Trophoblast cell (in vitro differentiated cells and primary cell): Measurements from ENCODE around the gene FBLN5.

Experiments used
- DNase-seq, 2 donors: peaks; one replicate each; pipeline ENCODE4 v3.0.0-alpha.2; 2016
- H2AFZ ChIP-seq: 2 replicates; pipeline ENCODE4 v1.6.1; 2013; ENCODE audit warnings: low read length, moderate library complexity, mild to moderate bottlenecking; ENCODE audit not compliant: insufficient read depth, poor library complexity
- H2AK5ac ChIP-seq: 2 replicates; pipeline ENCODE4 v1.6.1; 2013; ENCODE audit warnings: mild to moderate bottlenecking, low read length
- H2BK120ac ChIP-seq: 2 replicates; pipeline ENCODE4 v1.6.1; 2013; ENCODE audit warnings: low read length, mild to moderate bottlenecking, moderate library complexity; ENCODE audit not compliant: insufficient read depth, poor library complexity
- H2BK12ac ChIP-seq: 2 replicates; pipeline ENCODE4 v1.6.1; 2013; ENCODE audit warnings: mild to moderate bottlenecking, low read length, moderate library complexity
- H2BK5ac ChIP-seq: 2 replicates; pipeline ENCODE4 v1.6.1; 2013; ENCODE audit warnings: low read length, low read depth, moderate library complexity, mild to moderate bottlenecking; ENCODE audit not compliant: poor library complexity
- H3K14ac ChIP-seq: 2 replicates; pipeline ENCODE4 v1.6.1; 2013; ENCODE audit warnings: mild to moderate bottlenecking, low read length
- H3K18ac ChIP-seq: 2 replicates; pipeline ENCODE4 v1.6.1; 2013; ENCODE audit warnings: mild to moderate bottlenecking, low read length
- H3K23ac ChIP-seq: 2 replicates; pipeline ENCODE4 v1.6.1; 2013; ENCODE audit warnings: low read length
- H3K27ac ChIP-seq: 2 replicates; pipeline ENCODE4 v1.5.1; 2013; ENCODE audit warnings: low read depth, mild to moderate bottlenecking, inconsistent platforms, low read length, moderate library complexity
- H3K27me3 ChIP-seq: 2 replicates; pipeline ENCODE4 v1.6.1; 2013; ENCODE audit warnings: inconsistent platforms, mild to moderate bottlenecking, low read length, moderate library complexity; ENCODE audit not compliant: insufficient read depth
- H3K36me3 ChIP-seq, 2 experiments: 1 replicate in 1 of 2; 2 replicates in 1 of 2; pipeline ENCODE4 v1.6.1; 2013; ENCODE audit warnings: low read length in 2 of 2, mild to moderate bottlenecking in 2 of 2, moderate library complexity in 1 of 2; ENCODE audit not compliant: insufficient read depth in 2 of 2, control insufficient read depth in 1 of 2
- H3K4ac ChIP-seq: 2 replicates; pipeline ENCODE4 v1.6.1; 2013; ENCODE audit warnings: low read depth, mild to moderate bottlenecking, low read length, moderate library complexity
- H3K4me1 ChIP-seq, 2 experiments: 1 replicate in 1 of 2; 2 replicates in 1 of 2; pipeline ENCODE4 v1.6.1; 2013; ENCODE audit warnings: low read length in 2 of 2, mild to moderate bottlenecking in 2 of 2, moderate library complexity in 1 of 2; ENCODE audit not compliant: insufficient read depth in 2 of 2, control insufficient read depth in 1 of 2
- H3K4me2 ChIP-seq: 2 replicates; pipeline ENCODE4 v1.6.1; 2013; ENCODE audit warnings: inconsistent platforms, mild to moderate bottlenecking, low read length, moderate library complexity
- H3K4me3 ChIP-seq: 2 replicates; pipeline ENCODE4 v1.5.1; 2013; ENCODE audit warnings: mild to moderate bottlenecking, low read depth, low read length, inconsistent platforms
- H3K79me1 ChIP-seq: one replicate; pipeline ENCODE4 v1.6.1; 2013; ENCODE audit warnings: low read length
- H3K79me2 ChIP-seq: 2 replicates; pipeline ENCODE4 v1.6.1; 2013; ENCODE audit warnings: low read length, mild to moderate bottlenecking; ENCODE audit not compliant: control insufficient read depth, insufficient read depth, poor library complexity
- H3K9ac ChIP-seq: 2 replicates; pipeline ENCODE4 v1.6.1; 2013; ENCODE audit warnings: mild to moderate bottlenecking, low read length
- H3K9me3 ChIP-seq: 2 replicates; pipeline ENCODE4 v1.6.1; 2013; ENCODE audit warnings: low read depth, mild to moderate bottlenecking, control low read depth, inconsistent platforms, low read length; ENCODE audit not compliant: insufficient read depth
- H4K12ac ChIP-seq: 2 replicates; pipeline ENCODE4 v1.6.1; 2013; ENCODE audit warnings: low read depth, mild to moderate bottlenecking, low read length, moderate library complexity
- H4K8ac ChIP-seq: 2 replicates; pipeline ENCODE4 v1.6.1; 2013; ENCODE audit warnings: low read depth, mild to moderate bottlenecking, low read length, moderate library complexity
- H4K91ac ChIP-seq: one replicate; pipeline ENCODE4 v1.6.1; 2013; ENCODE audit warnings: low read depth, mild to moderate bottlenecking, low read length, moderate library complexity
- WGBS: extraction: QIAGEN DNeasy Blood & Tissue Kit; methylation state at CpG from one replicate; pipeline ENCODE4 v1.1.7; 2013; ENCODE audit warnings: missing lambda C conversion rate; ENCODE audit not compliant: insufficient read length, insufficient coverage; ENCODE audit errors: extremely low coverage; 5-methylcytosine and 5-hydroxymethylcytosine counted together

FBLN5 gene

GRCh38 chr14:91875525-91876286 is 71.8 kb downstream of the FBLN5 start:
- Histone ChIP-seq H2BK12ac (no peak overlapping the region), H3K14ac (no peak overlapping the region), H3K9ac (no peak overlapping the region), H3K4me1 (no peaks in the 10 kb centered on the region), H3K9me3 (peaks cover 4% of the 10 kb centered on the region), H3K27me3 (no peaks in the 10 kb centered on the region), H2AK5ac (no peak overlapping the region), H4K12ac (no peak overlapping the region), H3K27ac (no peak overlapping the region), H3K79me1 (no peaks in the 10 kb centered on the region), H3K23ac (no peak overlapping the region), H2BK120ac (no peak overlapping the region), H3K79me2 (no peaks in the 10 kb centered on the region), H3K4ac (no peak overlapping the region), H3K18ac (no peak overlapping the region), H4K91ac (no peak overlapping the region), H2AFZ (no peak overlapping the region), H3K4me3 (no peak overlapping the region), H2BK5ac (no peak overlapping the region), H3K4me2 (no peak overlapping the region), H3K36me3 (no peaks in the 10 kb centered on the region), H4K8ac (no peak overlapping the region)
- no peak for DNase-seq
- no CpG with 5 or more reads among the region's 9 CpGs for WGBS

GRCh38 chr14:91873471-91874415 is 73.8 kb downstream of the FBLN5 start:
- H3K9ac ChIP-seq = no peak overlapping the region
- peaks cover 4% of the 10 kb centered on the region for H3K9me3 ChIP-seq
- H4K8ac ChIP-seq = no peak overlapping the region
- no peak for DNase-seq
- H3K18ac ChIP-seq = no peak overlapping the region
- no peak overlapping the region for H2BK5ac ChIP-seq
- peaks cover 0 to 5% of the 10 kb centered on the region in 2 experiments for H3K4me1 ChIP-seq
- no peak overlapping the region for H2BK120ac ChIP-seq
- no peaks in the 10 kb centered on the region for H3K36me3 ChIP-seq
- H2AK5ac ChIP-seq = no peak overlapping the region
- no CpG with 5 or more reads among the region's 15 CpGs for WGBS
- H3K27ac ChIP-seq = no peak overlapping the region
- no peak overlapping the region for H4K91ac ChIP-seq
- H4K12ac ChIP-seq = no peak overlapping the region
- no peak overlapping the region for H3K23ac ChIP-seq
- no peak overlapping the region for H3K14ac ChIP-seq
- no peak overlapping the region for H2BK12ac ChIP-seq
- H2AFZ ChIP-seq = no peak overlapping the region
- no peak overlapping the region for H3K4me2 ChIP-seq
- H3K79me2 ChIP-seq = no peaks in the 10 kb centered on the region
- no peak overlapping the region for H3K4me3 ChIP-seq
- no peaks in the 10 kb centered on the region for H3K27me3 ChIP-seq
- no peak overlapping the region for H3K4ac ChIP-seq
- H3K79me1 ChIP-seq = no peaks in the 10 kb centered on the region

GRCh38 chr14:91872517-91873470 is 74.7 kb downstream of the FBLN5 start:
- Histone ChIP-seq H3K23ac (no peak overlapping the region), H3K79me1 (no peaks in the 10 kb centered on the region), H2BK5ac (no peak overlapping the region), H3K79me2 (no peaks in the 10 kb centered on the region), H3K18ac (no peak overlapping the region), H3K27me3 (no peaks in the 10 kb centered on the region), H3K27ac (no peak overlapping the region), H2BK12ac (no peak overlapping the region), H3K4ac (no peak overlapping the region), H3K4me1 (peaks cover 0 to 5% of the 10 kb centered on the region in 2 experiments), H3K9me3 (peaks cover 8% of the 10 kb centered on the region), H3K4me3 (peak overlapping the region; percentile 5), H2BK120ac (no peak overlapping the region), H2AFZ (no peak overlapping the region), H4K91ac (no peak overlapping the region), H4K8ac (no peak overlapping the region), H4K12ac (no peak overlapping the region), H3K9ac (no peak overlapping the region), H3K14ac (no peak overlapping the region), H3K4me2 (no peak overlapping the region), H2AK5ac (no peak overlapping the region), H3K36me3 (peaks cover under 1 to 2% of the 10 kb centered on the region in 2 experiments)
- no peak for DNase-seq
- WGBS = no CpG with 5 or more reads among the region's 15 CpGs

GRCh38 chr14:91872011-91872501 is 75.4 kb downstream of the FBLN5 start:
- Histone ChIP-seq H3K4ac (no peak overlapping the region), H3K36me3 (peaks cover 2 to 4% of the 10 kb centered on the region in 2 experiments), H4K12ac (no peak overlapping the region), H3K4me1 (peaks cover 0 to 5% of the 10 kb centered on the region in 2 experiments), H3K79me1 (no peaks in the 10 kb centered on the region), H2AK5ac (no peak overlapping the region), H2BK5ac (no peak overlapping the region), H3K18ac (no peak overlapping the region), H3K4me3 (no peak overlapping the region), H2BK12ac (no peak overlapping the region), H4K8ac (no peak overlapping the region), H3K23ac (no peak overlapping the region), H3K27ac (no peak overlapping the region), H3K4me2 (no peak overlapping the region), H3K9me3 (peaks cover 10% of the 10 kb centered on the region), H3K27me3 (no peaks in the 10 kb centered on the region), H3K14ac (no peak overlapping the region), H2BK120ac (no peak overlapping the region), H4K91ac (no peak overlapping the region), H3K9ac (no peak overlapping the region), H3K79me2 (no peaks in the 10 kb centered on the region), H2AFZ (no peak overlapping the region)
- no peak for DNase-seq
- no CpG with 5 or more reads among the region's 3 CpGs for whole genome bisulfite sequencing
